GM21529 (cell line): ENCODE data around the gene BUB3.

ENCODE experiments used
- ATAC-seq: cut with Tn5 transposase; IDR thresholded peaks from one replicate; pipeline ENCODE4 v1.9.1; 2021; ENCODE audit not compliant: unreplicated experiment

Gene BUB3

DNA sequence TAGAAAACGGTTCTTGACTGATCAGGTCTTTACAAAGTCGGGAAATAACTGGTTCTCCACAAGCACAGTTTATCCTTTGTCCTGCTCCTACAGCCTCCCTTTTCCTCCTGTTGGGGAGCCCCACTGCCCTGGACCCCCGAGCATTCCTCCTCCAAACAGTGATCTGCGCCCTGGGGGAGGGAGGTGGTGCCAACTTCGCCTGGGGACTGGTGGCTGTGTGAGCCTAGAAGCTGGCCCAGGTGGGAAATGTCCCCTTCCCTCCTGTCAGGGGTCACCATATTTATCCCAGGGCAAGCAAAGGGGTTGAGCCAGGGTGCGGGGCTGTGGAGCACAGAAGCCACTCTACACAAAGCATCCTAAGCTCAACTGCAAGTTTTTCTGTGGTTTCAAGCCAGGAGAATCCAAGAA, 13.2 kb upstream of the BUB3 start:
- no peak for ATAC-seq

DNA sequence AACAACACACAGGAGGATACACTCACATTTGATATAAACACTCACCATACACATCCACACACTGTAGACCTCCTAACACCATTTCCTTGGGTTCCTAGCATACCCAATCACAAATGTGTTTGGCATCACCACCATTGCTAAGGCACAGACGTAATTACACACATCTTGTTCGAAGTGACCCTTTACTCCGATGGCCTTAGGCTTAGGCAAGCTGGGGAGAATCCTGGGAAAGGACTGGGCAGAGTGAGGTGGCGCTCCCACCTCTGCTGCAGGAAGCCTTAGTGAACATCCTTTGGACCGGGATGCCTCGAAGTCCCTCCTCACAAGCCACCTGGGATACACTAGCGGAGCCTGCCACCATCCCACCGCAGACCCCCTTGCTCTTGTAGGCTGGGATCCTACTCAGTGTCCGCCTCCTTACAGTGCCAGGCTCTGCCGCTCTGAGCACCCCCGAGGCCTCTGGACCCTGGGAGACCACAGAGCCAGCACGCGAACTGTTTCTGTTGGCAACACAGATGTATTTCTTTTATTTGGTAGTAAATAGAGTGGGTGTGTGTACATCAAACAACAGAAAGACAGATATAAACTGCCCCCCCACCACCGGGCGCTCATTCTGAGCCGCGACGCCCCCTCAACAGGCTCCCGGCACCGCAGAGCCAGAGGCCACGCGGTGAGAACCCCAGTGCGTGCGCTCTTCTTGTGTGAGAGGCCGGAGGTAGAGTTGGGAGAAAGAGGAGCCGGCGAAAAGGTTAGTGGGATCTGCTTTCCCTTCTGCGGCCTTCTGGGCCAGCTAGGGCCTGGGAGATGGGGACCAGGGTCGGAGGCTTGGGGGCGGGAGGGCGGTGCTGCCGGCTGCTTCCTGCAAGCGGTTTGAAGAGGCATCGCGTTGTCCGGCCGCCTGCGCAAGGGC, 12.2 kb upstream of the BUB3 start:
- no peak for ATAC-seq

DNA sequence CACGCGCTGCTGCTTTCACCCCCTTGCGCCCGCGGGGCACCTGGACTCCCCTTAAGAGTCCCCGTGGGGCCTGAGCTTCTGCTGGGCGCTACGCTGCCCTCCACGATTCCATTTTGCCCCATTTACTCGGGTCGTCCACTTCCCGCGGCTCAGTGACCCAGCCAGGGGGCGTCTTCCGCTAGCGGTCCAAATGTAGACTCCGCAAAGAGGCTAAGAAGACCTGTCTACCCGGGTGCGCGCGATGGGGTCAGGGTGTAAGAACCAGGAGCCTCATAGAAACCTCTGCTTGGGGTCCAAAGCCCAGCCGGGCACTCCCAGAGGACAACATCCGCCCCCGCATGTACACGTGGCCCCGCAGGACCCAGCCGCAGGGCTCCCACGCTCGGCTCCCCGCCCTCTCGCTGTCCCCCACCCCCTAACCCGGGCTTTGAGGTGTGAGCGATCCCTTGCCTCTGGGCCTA, 11.5 kb upstream of the BUB3 start:
- ATAC-seq = no peak

DNA sequence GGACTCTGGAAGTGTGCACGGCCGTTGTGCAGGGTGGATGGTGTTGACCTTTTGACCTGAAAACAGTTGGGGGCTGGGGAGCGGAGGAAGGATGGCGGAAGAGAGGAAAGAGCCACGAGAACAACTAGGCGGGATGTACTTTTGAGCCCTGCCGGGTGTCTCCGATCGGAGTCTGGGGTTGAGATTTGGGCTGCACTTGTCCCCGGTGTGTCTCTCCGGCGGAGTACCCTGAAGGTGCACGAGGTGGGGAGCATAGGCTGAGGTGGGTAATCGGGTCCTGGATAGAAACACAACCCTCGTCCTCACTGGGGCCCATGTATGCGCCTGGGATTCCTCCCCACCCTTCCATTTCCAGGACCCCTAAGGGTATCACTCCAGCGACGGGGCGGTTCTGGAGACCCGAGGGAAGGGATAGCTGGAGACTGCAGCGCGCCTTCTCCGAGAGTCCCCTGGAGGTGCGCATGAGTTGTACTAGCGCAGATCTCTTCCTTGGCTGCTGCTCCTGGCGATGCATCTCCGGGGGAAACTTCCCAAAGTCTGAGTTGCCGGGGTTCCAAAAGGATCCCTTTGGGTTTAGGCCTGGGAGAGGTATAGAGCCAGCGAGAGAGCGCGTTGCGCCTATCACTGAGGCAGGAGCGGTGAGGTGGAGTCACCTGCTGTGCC, 10.9 kb upstream of the BUB3 start:
- ATAC-seq = no peak

DNA sequence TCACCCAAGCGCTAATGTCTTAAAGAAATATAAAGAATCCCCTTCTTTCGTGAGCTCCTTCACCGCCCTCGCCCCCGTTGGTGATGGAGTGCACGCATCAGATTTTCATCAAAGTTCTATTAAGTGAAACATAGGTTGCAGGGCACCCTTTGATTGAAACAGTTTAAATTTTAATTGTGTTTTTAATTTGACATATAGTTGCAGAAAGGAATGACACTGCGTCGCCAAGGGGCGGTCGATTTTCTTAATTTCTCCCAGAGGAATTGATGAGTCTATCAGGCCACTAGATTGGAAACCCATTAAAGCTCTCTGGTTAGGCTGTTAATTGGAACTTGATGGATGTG, 10.4 kb upstream of the BUB3 start:
- ATAC-seq = no peak

DNA sequence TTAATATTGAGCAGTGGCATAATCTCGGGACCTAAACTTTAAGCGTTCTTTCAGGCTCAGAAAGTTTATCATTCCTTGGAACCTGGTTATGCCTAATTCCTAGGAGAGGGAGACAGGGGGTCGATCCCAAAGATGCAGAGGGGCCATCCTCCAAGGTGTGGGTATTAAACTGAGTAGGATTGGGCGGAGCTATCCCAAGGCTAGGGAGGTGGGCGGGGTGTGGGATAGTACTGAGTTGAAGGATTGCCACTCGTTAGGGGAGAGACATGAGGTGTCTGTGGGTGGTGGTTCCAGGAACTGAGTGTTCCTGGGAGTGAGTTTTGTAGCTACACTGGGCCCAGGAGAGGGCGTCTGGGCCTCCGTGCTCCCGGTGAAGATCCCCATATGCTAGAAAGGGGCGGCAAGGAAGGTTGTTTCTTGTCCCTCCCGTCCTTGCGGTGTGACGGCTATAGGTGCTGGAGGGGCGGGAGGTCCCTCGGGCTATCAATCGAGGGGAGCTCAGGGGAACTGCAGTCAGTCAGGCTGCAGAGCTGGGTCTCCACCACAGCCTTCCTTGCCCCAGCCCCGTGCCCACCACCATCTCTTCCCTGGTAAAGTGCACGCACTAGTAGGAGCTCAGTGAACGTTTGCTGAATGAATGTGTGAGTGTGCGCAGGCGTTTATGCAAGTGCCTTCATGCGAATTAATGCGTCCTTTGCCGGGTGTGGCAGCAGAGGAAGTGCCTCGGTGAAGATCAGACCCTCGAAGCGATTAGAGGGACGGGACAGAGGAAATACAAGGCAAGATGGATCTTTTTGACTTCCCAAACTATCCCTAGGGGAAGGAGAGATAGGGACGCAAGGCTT, 9.3 kb upstream of the BUB3 start:
- ATAC-seq = no peak

DNA sequence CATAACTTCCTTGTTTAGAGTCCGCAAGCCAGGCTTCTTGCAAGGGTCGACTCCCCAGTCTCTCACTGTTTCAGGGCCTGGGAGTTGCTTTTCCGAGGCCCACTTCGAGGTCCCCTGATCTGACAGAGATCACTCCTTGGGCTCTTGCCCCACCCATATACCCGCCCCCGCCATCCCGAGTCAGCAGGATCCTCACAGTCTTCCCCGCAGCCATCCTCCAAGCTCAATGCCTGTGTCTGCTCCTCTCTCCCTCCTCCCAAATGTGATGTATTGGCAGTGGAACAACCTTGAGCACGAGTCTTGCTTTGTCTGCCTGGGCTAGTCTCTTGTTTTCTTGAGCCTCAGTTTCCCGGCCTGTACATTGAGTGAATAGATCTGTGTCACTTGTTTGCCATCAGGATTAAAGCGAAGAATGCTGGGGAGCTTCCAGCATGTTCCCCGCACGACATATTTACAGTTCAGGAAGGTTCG, 8.6 kb upstream of the BUB3 start:
- ATAC-seq = no peak

DNA sequence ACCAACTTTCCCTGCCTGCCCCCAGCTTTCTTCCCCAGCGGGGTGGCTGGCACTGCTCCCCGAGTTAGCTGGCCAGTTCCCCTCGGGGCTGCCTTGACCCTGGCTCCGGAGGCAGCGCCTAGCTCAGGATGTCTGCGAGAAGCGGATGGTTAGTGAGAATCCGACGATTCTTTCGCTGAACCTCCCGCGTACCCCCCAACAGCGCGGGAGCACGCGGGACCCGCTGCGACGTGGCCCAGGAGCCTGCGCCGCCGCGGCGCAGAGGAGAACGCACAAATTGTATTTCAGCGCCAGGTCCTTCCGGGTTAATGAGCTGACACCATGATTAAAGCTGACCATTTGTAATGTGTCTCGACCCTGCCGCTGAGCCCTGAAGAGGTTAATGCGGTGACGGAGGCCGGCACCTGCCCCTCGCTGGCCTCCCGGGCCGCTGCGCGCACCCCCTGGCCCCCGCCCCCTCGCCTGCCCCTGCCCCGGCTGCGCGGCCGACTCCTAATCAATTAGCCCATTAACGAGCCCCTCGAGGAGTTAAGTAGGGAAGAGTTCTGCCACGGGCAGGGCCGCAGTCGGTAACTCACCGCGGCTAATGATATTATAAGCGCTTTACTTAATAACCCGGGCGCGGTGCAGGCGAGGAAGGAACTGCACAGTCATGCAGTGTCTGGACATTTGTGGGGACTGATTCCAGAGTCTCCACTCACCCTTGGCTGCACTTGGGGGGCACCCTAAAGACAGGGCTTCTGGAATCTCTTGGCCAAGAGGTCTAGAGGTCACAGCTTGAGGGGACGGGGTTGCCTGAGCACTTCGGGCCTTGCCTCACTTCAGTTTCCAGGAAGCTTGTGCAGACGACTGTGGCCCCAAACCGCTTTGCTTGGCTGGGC, 7.9 kb upstream of the BUB3 start:
- no peak for ATAC-seq

DNA sequence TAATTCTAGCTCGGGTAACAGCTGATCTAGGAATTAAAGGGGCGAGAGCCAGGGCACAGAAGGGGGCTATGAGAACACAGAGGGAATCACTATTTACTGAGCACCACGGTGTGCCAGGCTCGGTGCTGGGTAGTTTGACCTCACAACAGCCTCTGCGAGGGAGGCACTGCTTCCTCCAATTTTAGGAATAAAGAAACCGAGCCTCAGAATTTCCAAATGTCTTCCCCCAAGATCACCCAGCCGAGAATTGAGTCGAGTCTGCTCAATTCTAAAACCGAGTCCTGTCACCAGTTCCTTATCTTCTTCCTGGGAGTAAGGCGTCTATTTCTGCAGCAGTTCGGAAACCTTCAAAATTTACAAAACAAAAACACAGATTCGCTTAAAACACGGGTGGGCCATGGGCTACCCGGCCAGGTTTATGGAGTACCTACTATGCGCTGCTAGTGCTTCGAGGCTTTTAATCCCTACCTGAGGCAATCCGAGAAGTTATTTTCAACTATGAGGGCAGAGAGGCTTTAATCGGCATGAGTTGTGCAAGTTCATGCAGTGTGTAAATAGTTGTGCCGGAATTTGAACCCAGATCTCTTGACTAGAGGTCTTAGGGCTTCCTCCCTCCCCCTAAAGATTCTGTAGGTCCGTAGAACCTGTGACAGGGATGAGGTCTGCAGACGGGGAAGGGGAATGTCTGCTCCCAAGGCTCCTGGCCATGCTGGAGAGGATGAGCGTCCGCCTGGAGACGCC, 7.1 kb upstream of the BUB3 start:
- ATAC-seq = no peak

DNA sequence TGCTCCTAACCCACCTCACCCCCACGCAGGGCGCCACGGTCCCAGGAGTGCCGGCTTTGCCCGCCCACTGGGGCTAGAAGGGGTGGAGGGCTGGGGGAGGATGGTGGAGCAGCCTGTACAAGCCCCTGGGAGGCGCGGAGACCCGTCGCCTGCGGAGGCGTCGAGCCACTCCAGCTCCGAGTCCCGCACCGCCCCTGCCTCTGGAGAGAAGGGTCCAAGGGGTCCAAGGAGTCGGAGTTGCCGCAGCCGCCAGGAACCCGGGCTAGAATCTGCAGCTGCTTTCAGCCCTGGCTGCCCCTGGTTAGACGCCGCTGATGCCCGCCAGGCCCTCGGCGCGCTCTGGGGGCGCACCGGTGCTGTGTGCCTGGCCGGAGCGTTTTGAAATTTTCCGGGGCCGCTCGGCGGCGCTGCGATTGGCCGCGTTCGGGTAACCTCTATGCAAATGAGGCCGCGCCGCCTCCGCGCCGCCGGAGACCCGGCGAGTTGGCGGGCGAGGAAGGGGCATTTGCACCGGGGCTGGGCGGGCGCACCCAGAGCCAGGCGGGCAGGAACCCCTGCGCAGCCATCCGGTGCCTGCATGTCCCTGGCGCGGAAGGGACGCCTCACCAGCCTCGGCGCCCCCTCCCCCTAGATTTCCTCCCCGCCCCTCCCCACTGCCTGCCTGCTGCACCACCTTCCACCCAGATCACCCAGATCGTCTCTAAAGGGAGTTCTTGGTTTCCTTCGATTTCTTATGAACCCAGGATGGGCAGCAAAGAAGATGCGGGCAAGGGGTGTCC, 6.4 kb upstream of the BUB3 start, which contains the start of gene HMX2:
Gene HMX2 (plus strand): TSS at position 502 of the 779 bp plus-strand sequence. CDS start 243 bp downstream, at position 745.
- ATAC-seq = no peak

DNA sequence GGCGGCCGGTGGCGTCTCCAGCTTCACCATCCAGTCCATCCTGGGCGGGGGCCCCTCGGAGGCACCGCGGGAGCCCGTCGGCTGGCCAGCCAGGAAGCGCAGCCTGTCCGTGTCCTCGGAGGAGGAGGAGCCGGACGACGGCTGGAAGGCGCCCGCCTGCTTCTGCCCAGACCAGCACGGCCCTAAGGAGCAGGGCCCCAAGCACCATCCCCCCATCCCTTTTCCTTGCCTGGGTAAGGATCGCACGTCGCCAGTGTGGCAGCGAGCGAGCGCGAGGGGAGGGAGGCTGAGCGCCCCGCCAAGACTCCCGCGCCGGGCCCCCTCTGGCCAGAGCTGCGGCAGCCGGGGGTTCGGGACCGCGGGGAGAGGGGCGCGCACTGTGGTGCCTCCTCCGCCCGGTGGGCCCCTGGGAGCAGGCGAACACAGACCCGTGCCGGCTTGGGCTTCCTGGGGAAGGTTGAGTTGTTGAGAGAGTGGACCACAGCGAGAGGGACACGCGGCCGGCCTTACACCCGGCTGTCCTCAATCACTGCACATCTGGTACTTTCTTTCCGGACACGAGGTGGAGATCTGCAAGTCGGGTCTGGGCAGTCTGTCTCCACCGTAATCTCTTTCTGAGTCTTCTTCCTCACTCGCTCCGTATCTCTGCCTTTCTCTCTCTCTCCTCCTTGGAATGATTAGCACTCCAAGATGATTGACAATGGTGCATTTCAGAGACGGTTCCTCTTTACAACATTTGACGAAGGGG, 5.6 kb upstream of the BUB3 start:
- ATAC-seq = no peak

DNA sequence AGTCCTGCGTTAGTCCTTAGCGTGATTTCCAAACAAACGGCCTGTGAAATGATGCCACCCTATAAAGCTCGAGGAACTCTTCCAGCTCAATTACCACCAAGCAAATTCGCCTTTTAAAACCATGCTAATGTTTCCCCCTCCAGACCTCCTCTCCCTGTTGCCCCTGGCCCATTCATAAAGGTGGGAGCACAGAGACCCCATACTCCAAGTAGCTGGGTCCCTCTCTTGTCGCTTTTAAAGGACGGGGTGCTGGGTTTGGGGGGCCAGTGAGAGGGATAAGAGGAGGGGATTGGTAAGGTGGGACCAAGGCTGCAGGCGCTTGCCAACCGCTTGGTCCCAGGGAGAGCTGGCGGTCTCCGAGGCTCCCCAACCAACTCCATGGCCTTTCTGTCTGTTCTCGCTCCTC, 5.0 kb upstream of the BUB3 start:
- ATAC-seq = no peak

DNA sequence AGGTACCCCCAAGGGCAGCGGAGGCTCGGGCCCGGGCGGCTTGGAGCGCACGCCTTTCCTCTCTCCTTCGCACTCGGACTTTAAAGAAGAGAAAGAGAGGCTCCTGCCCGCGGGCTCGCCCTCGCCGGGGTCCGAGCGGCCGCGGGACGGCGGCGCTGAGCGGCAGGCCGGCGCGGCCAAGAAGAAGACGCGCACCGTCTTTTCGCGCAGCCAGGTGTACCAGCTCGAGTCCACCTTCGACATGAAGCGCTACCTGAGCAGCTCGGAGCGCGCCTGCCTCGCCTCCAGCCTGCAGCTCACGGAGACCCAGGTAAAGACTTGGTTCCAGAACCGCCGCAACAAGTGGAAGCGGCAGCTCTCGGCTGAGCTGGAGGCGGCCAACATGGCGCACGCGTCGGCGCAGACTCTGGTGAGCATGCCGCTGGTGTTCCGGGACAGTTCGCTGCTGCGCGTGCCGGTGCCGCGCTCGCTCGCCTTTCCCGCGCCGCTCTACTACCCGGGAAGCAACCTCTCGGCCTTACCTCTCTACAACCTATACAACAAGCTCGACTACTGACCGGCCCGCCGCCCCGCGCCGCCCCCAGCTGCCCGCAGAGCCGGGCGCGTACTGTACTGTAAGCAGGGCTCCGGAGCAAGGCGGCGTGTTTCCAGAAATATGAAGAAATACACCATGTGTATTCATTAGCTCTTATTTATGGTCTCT, 4.5 kb upstream of the BUB3 start:
- ATAC-seq = no peak

DNA sequence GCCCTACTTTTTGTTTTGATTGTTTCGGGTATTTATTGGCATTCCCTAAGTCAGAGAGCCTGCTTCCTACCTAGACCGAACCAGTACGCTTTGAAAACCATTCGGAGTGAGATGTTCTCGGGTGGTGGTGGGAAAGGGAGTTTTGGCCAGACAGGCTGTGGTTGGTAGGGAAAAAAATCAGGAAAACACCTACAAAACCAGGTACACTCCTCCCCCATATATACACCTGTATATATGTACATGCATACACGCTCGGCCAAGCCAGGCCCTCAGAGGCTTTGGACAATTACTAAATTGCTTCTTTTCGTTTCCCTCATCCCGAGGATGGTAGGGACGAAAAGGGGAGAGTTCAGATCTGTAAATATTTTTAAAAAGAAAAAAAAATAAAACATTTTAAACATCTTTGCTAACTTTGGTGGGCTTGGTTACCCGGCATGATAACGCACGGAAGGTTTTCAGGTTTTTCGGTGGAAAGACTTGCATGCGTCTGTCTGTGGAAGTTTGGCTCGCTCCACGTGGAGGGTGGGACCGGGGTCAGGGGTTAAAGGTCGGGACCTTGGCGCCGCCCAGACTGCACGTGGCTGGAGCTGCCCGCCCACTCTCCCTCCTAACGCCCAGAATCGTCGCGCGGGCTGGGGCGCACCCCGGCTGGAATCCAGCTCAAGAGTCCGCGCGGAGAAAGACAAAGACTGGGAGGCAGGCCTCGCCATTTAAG, 3.8 kb upstream of the BUB3 start:
- ATAC-seq = no peak

DNA sequence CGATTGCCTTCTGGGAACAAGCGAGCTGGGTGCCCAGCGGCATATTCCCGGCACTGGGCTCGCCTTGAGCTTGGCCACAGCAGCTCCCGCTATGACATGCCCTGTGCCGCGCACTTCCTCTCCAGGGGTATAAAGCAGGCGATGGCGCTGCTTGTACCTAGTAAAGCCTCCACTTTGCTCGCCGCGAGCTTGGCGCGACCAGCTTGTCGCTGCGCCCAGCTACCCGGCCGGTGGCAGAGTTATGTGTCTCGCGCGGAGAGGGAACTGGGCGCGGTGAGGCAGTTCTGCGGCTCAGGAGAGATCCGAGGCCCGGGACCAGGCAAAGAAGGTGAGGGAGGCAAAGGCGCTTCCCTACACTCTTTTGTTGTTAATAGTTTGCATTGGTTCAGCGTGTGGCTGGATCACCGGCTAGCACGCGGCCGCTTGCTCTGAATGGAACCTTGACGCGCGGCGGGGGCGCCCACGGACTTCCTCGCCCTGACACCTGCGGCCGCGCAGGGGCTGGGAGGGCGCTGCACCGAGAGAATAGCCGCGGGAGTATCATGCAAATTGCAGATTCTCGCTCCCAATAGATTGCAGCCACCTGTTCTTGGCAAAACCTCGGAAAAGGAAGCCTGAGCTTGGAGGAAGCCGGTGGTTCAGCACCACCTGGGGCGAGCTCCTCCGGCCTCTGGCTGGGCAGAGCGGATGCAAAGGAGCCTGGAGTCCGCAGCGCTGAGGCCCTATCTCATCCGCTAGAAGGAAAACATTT, 3.0 kb upstream of the BUB3 start:
- no peak for ATAC-seq

DNA sequence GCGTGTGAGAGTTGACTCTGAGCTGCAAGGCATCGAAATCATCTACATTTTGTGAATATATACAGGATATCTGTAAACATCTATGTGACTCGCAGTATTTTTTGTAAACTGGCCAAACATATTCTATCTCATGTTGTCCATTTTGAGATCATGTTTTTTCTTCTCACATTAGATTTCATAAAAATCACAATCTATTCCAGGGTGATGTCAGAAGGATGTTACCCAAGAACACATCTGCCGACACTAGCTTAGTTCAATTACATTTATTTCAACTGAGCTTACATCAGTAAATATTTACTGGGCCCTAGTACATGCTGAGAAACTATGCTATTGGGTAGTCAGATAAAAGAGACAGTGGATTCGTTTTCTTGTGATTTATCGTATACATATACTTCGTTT, 2.5 kb upstream of the BUB3 start:
- no peak for ATAC-seq
